BE2C (cell line): ENCODE results near the gene C1QA.

Experiments
- DNase-seq: peaks from one replicate; pipeline ENCODE4 v3.0.0-alpha.2; 2020
- H3K27me3 ChIP-seq: fragments of 250-450 bp; sonication (Bioruptor Pico); 2 replicates; pipeline ENCODE4 v1.5.1; 2020; ENCODE audit warnings: mild to moderate bottlenecking
- H3K36me3 ChIP-seq: fragments of 250-450 bp; sonication (Bioruptor Pico); 2 replicates; pipeline ENCODE4 v1.5.1; 2020; ENCODE audit warnings: mild to moderate bottlenecking
- H3K4me1 ChIP-seq: fragments of 250-450 bp; sonication (Bioruptor Pico); 2 replicates; pipeline ENCODE4 v1.5.1; 2020
- H3K4me3 ChIP-seq: 2 replicates; pipeline ENCODE4 v1.5.1; 2011; ENCODE audit warnings: low read depth, low read length
- H3K9me3 ChIP-seq: fragments of 250-450 bp; sonication (Bioruptor Pico); 2 replicates; pipeline ENCODE4 v1.5.1; 2020
- CTCF ChIP-seq: IDR thresholded peaks from 2 replicates; pipeline ENCODE4 v1.5.1; 2012; ENCODE audit warnings: mild to moderate bottlenecking, low read depth, low read length

Gene C1QA

GRCh38 chr1:22592919-22593790 is 43.3 kb upstream of the C1QA start:
- H3K4me1 ChIP-seq = no peaks in the 10 kb centered on the region
- H3K36me3 ChIP-seq = no peaks in the 10 kb centered on the region
- no peak for TF ChIP-seq CTCF
- H3K27me3 ChIP-seq = no peaks in the 10 kb centered on the region
- no peaks in the 10 kb centered on the region for H3K9me3 ChIP-seq
- no peak overlapping the region for H3K4me3 ChIP-seq
- DNase-seq = no peak

- H3K27me3 ChIP-seq = no peaks in the 10 kb centered on the region
- no peaks in the 10 kb centered on the region for H3K36me3 ChIP-seq
- TF ChIP-seq CTCF = no peak
- no peaks in the 10 kb centered on the region for H3K4me1 ChIP-seq
- no peaks in the 10 kb centered on the region for H3K9me3 ChIP-seq
- no peak overlapping the region for H3K4me3 ChIP-seq
- no peak for DNase-seq
Observed at GRCh38 chr1:22594396-22594795, 42.0 kb upstream of the C1QA start.

- DNase-seq = no peak
- Histone ChIP-seq H3K27me3 (no peaks in the 10 kb centered on the region), H3K4me1 (no peaks in the 10 kb centered on the region), H3K4me3 (no peak overlapping the region), H3K9me3 (no peaks in the 10 kb centered on the region), H3K36me3 (no peaks in the 10 kb centered on the region)
- no peak for TF ChIP-seq CTCF
Observed at GRCh38 chr1:22595108-22595507, 41.3 kb upstream of the C1QA start.

- Histone ChIP-seq H3K27me3 (no peaks in the 10 kb centered on the region), H3K36me3 (no peaks in the 10 kb centered on the region), H3K4me3 (no peak overlapping the region), H3K4me1 (no peaks in the 10 kb centered on the region), H3K9me3 (no peaks in the 10 kb centered on the region)
- no peak for DNase-seq
- TF ChIP-seq CTCF = no peak
Observed at GRCh38 chr1:22597301-22597965, 39.0 kb upstream of the C1QA start.

GRCh38 chr1:22597996-22598395 is 38.4 kb upstream of the C1QA start:
- H3K36me3 ChIP-seq = no peaks in the 10 kb centered on the region
- no peaks in the 10 kb centered on the region for H3K9me3 ChIP-seq
- no peaks in the 10 kb centered on the region for H3K27me3 ChIP-seq
- H3K4me3 ChIP-seq = no peak overlapping the region
- TF ChIP-seq CTCF = no peak
- H3K4me1 ChIP-seq = no peaks in the 10 kb centered on the region
- DNase-seq = no peak

- Histone ChIP-seq H3K4me1 (no peaks in the 10 kb centered on the region), H3K36me3 (no peaks in the 10 kb centered on the region), H3K9me3 (no peaks in the 10 kb centered on the region), H3K27me3 (no peaks in the 10 kb centered on the region), H3K4me3 (no peak overlapping the region)
- DNase-seq = no peak
- no peak for TF ChIP-seq CTCF
Observed at GRCh38 chr1:22598736-22599135, 37.7 kb upstream of the C1QA start.
